MG63 (cell line): ENCODE measurements around the gene MRPL57. TPM values are rescaled to one million over a fixed set of nuclear protein-coding genes. Genes with fewer than 3 reads are reported as not detected.
"Not testable (repeated sequence)": the region's sequence is repeated elsewhere in the genome, so short reads cannot be mapped to it uniquely, and the experiment has no call there.

Experiments
- DNase-seq: peaks from one replicate; pipeline ENCODE4 v3.0.0-alpha.2; 2020
- H3K27me3 ChIP-seq: fragments of 250-450 bp; sonication (Bioruptor Pico); 2 replicates; pipeline ENCODE4 v1.5.1; 2020; ENCODE audit warnings: mild to moderate bottlenecking, moderate library complexity
- H3K36me3 ChIP-seq: fragments of 250-450 bp; sonication (Bioruptor Pico); 2 replicates; pipeline ENCODE4 v1.5.1; 2020; ENCODE audit warnings: mild to moderate bottlenecking, moderate library complexity
- H3K4me3 ChIP-seq: fragments of 250-450 bp; sonication (Bioruptor Pico); 2 replicates; pipeline ENCODE4 v1.5.1; 2020; ENCODE audit warnings: mild to moderate bottlenecking, moderate library complexity
- H3K9me3 ChIP-seq: fragments of 250-450 bp; sonication (Bioruptor Pico); 2 replicates; pipeline ENCODE4 v1.5.1; 2020; ENCODE audit warnings: mild to moderate bottlenecking, moderate library complexity
- total RNA-seq: library from RNA; depleted of rRNA; stranded (reverse); fragments of >200 nt; shearing (Covaris generic); gene quantifications from 2 replicates; pipeline ENCODE4 v1.2.3, GENCODE V29; 2014; ENCODE audit warnings: low replicate concordance; rRNA removed

MRPL57 gene
- 15.4 and 18.0 TPM in 2 replicates for total RNA-seq

GRCh38 chr13:21176215-21176981 lies at the start of gene MRPL57, which contains the start of gene SKA3:
Gene MRPL57 (plus strand): TSS chr13:21176658. CDS start chr13:21176917, 259 bp downstream.
Gene SKA3 (minus strand): TSS chr13:21176552. CDS start chr13:21176477, 75 bp downstream.
- no peaks in the 10 kb centered on the region for H3K27me3 ChIP-seq
- DNase-seq: peak; percentile 92

DNA sequence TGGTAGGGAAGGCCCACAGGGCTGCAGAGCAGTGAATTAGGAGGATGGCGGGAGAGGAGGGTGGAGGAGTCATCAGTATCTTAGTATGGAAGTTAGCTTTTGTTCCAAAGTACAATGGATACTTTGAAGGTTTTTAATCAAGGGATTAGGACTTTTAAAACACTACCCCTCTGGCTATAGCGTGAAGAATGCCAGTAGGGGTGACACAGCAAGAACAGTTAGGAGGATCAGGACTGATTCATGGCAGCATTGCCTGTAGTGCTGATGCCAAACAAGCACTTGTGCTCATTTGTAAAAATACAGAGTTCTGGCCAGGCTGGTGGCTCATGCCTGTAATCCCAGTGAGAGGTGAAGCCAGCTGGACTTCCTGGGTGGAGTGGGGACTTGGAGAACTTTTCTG lies 46.3 kb upstream of the MRPL57 start:
- Histone ChIP-seq H3K4me3 (no peak overlapping the region), H3K9me3 (peaks cover 6% of the 10 kb centered on the region), H3K36me3 (no peaks in the 10 kb centered on the region), H3K27me3 (no peaks in the 10 kb centered on the region)
- peak; percentile 86 for DNase-seq

More at GRCh38 chr13:21176215-21176981, at the start of gene MRPL57, which contains the start of gene SKA3:
- H3K4me3 ChIP-seq: peak within 1 kb of the TSS; percentile 80
- no peaks in the 10 kb centered on the region; the same call in 1 of the 2 replicates for H3K9me3 ChIP-seq
- peaks cover 38% of the 10 kb centered on the region for H3K36me3 ChIP-seq

- Histone ChIP-seq H3K36me3 (no peaks in the 10 kb centered on the region), H3K9me3 (peaks cover 6% of the 10 kb centered on the region), H3K27me3 (no peaks in the 10 kb centered on the region), H3K4me3 (no peak overlapping the region)
- DNase-seq: no peak
These were observed 43.4 kb upstream of the MRPL57 start for GRCh38 chr13:21133077-21133476.

- Histone ChIP-seq H3K9me3 (peaks cover 6% of the 10 kb centered on the region), H3K36me3 (no peaks in the 10 kb centered on the region), H3K4me3 (no peak overlapping the region), H3K27me3 (no peaks in the 10 kb centered on the region)
- DNase-seq: no peak
These were observed 42.0 kb upstream of the MRPL57 start for GRCh38 chr13:21134475-21134874.

- DNase-seq, H3K36me3 ChIP-seq, H3K27me3 ChIP-seq, H3K9me3 ChIP-seq, H3K4me3 ChIP-seq: not testable (repeated sequence)
These were observed 40.6 kb upstream of the MRPL57 start for GRCh38 chr13:21135833-21136232.

DNA sequence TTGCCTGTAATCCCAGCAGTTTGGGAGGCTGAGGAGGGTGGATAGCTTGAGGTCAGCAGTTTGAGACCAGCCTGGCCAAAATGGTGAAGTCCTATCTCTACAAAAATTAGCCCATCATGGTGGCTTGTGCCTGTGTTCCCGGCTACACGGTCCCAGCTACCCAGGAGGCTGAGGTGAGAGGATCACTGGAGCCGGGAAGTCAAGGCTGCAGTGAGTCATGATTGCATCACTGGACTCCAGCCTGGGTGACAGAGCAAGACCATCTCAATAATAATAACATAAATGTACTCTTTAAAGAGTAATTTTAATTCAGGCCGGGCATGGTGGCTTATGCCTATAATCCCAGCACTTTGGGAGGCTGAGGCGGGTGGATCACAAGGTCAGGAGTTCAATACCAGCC lies 38.8 kb upstream of the MRPL57 start:
- no peak overlapping the region for H3K4me3 ChIP-seq
- peak; percentile 80 for DNase-seq
- H3K36me3 ChIP-seq: peaks cover 22% of the 10 kb centered on the region
- no peaks in the 10 kb centered on the region for H3K27me3 ChIP-seq
- no peaks in the 10 kb centered on the region for H3K9me3 ChIP-seq

GRCh38 chr13:21138561-21138960 lies 37.9 kb upstream of the MRPL57 start:
- DNase-seq: no peak

GRCh38 chr13:21139374-21139773 lies 37.1 kb upstream of the MRPL57 start:
- DNase-seq: no peak
- no peaks in the 10 kb centered on the region for H3K27me3 ChIP-seq
- peaks cover 36% of the 10 kb centered on the region for H3K36me3 ChIP-seq
- H3K9me3 ChIP-seq: no peaks in the 10 kb centered on the region
- H3K4me3 ChIP-seq: peak overlapping the region; percentile 99

More at GRCh38 chr13:21138561-21138960, 37.9 kb upstream of the MRPL57 start:
- Histone ChIP-seq H3K9me3 (no peaks in the 10 kb centered on the region), H3K27me3 (no peaks in the 10 kb centered on the region), H3K4me3 (no peak overlapping the region), H3K36me3 (peaks cover 31% of the 10 kb centered on the region)

- DNase-seq: no peak
- H3K36me3 ChIP-seq: peaks cover 67% of the 10 kb centered on the region
- H3K4me3 ChIP-seq: no peak overlapping the region
- no peaks in the 10 kb centered on the region for H3K9me3 ChIP-seq
- no peaks in the 10 kb centered on the region for H3K27me3 ChIP-seq
These were observed 33.7 kb upstream of the MRPL57 start for GRCh38 chr13:21142766-21143165.

GRCh38 chr13:21147827-21148226 lies 28.6 kb upstream of the MRPL57 start:
- no peaks in the 10 kb centered on the region for H3K9me3 ChIP-seq
- no peaks in the 10 kb centered on the region for H3K27me3 ChIP-seq
- no peak overlapping the region for H3K4me3 ChIP-seq
- no peak for DNase-seq
- peaks cover 51% of the 10 kb centered on the region for H3K36me3 ChIP-seq

- DNase-seq: no peak
- H3K4me3 ChIP-seq: no peak overlapping the region
- no peaks in the 10 kb centered on the region for H3K27me3 ChIP-seq
- H3K9me3 ChIP-seq: no peaks in the 10 kb centered on the region
- peaks cover 43% of the 10 kb centered on the region for H3K36me3 ChIP-seq
These were observed 27.8 kb upstream of the MRPL57 start for GRCh38 chr13:21148557-21149258.

DNA sequence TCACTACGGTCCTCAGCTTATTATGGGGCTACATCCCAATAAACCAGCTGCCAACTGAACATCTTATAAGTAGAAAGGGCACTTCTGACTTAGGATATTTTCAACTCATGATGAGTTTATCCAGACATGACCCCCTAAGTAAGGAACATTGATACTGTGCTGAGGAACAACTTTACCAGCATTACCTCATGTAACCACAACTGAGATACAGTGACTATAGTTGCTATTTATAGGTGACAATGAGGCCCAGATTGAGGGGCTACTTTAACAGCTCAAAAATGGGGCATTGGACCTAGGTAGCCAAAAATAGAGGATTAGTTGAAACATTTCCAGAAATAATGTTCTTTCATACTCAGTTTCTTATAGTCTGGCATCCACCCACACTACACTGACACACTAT lies 26.9 kb upstream of the MRPL57 start:
- no peaks in the 10 kb centered on the region for H3K9me3 ChIP-seq
- H3K27me3 ChIP-seq: no peaks in the 10 kb centered on the region
- no peak overlapping the region for H3K4me3 ChIP-seq
- peaks cover 39% of the 10 kb centered on the region for H3K36me3 ChIP-seq
- no peak for DNase-seq

DNA sequence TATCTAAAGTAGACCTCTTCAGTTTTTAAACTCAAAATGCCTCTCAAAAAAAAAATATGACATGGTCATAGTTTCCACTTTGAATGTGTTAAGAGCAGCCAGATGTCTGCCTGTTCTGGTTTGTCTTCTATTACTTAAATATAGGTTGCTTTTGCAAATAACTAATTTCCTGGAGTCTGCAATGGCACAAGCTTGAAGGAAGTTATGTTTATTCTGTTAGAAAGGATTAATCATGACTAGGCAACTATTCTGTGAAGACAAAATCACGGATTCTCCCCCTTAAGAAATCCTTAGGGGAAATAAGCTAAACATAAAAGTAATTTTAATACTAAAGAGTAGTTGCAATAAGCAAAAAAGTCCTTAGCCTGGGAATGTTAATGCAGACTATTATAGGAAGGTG lies 26.4 kb upstream of the MRPL57 start:
- no peak for DNase-seq
- peaks cover 43% of the 10 kb centered on the region for H3K36me3 ChIP-seq
- H3K27me3 ChIP-seq: no peaks in the 10 kb centered on the region
- H3K4me3 ChIP-seq: no peak overlapping the region
- no peaks in the 10 kb centered on the region for H3K9me3 ChIP-seq

- Histone ChIP-seq H3K36me3 (peaks cover 33% of the 10 kb centered on the region), H3K27me3 (no peaks in the 10 kb centered on the region), H3K4me3 (no peak overlapping the region), H3K9me3 (no peaks in the 10 kb centered on the region)
- DNase-seq: no peak
These were observed 24.1 kb upstream of the MRPL57 start for GRCh38 chr13:21152251-21152899.

DNA sequence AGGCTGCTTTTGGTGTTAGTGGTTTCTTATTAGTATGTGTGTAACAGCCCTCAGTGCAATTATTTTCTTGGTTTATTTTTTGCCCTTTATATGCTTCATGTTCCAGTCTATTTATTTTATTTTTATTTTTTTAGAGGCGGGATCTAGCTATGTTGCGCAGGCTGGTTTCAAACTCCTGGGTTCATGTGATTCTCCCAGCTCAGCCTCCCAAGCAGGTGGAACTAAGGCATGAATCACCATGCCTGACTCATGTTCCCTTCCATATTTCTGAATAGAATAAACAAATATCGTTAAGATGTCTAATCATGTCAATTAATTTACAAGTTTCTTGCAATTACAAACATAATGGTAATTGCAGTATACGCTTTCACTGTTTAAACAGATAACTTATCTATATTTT lies 11.8 kb upstream of the MRPL57 start:
- no peaks in the 10 kb centered on the region for H3K27me3 ChIP-seq
- no peaks in the 10 kb centered on the region for H3K9me3 ChIP-seq
- H3K36me3 ChIP-seq: peaks cover 25% of the 10 kb centered on the region
- peak; percentile 12 for DNase-seq
- H3K4me3 ChIP-seq: no peak overlapping the region

DNA sequence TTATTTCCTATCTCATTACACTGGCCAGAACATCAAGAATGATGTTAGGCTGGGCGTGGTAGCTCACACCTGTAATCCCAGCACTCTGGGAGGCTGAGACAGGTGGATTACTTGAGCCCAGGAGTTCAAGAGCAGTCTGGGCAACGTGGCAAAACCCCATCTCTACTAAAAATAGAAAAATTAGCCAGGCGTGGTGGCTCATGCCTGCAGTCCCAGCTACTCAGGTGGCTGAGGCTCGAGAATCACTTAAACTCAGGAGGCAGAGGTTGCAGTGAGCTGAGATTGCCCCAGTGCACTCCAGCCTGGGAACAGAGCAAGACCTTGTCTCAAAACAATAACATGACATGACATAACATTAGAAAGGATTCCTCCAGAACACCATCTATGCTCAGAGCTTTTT lies 10.9 kb upstream of the MRPL57 start:
- not testable (repeated sequence) for H3K4me3 ChIP-seq, H3K9me3 ChIP-seq, H3K27me3 ChIP-seq, DNase-seq
- H3K36me3 ChIP-seq: peaks cover 30% of the 10 kb centered on the region

- Histone ChIP-seq H3K36me3 (peaks cover 48% of the 10 kb centered on the region), H3K9me3 (no peaks in the 10 kb centered on the region; the same call in 1 of the 2 replicates), H3K4me3 (no peak overlapping the region), H3K27me3 (no peaks in the 10 kb centered on the region)
- DNase-seq: no peak
These were observed 5.0 kb upstream of the MRPL57 start for GRCh38 chr13:21171420-21171819.
